WTC11 (cell line): Measurements from ENCODE around the gene WSCD1. TPM values are rescaled to one million over a fixed set of nuclear protein-coding genes. Genes with fewer than 3 reads are reported as not detected.

Source experiments
- ATAC-seq: fragments of 200-7000 bp; cut with Tn5 transposase; 2 replicates; pipeline ENCODE4 v1.10.0; 2021; ENCODE audit warnings: mild to moderate bottlenecking, moderate library complexity
- CTCF ChIA-PET: fragments of 300-600 bp; sonication (Branson Sonifier 250); formaldehyde crosslinking; loops from one replicate; lab custom pipeline; 2021; ENCODE audit warnings: antibody characterized with exemption; lab: Charles Lee
- POLR2A ChIA-PET: fragments of 350-600 bp; sonication (Branson Sonifier 250); formaldehyde crosslinking; loops from one replicate; lab custom pipeline; 2021; ENCODE audit warnings: antibody characterized with exemption; lab: Charles Lee
- DNase-seq: peaks from one replicate; pipeline ENCODE4 v3.0.0; 2021; ENCODE audit warnings: low spot score
- H3K27ac Mint-ChIP-seq: 2 replicates; pipeline ENCODE4 v1.8.0; 2021; ENCODE audit warnings: mixed read lengths
- H3K27me3 Mint-ChIP-seq: 2 replicates; pipeline ENCODE4 v1.8.0; 2021; ENCODE audit warnings: low read depth, mild to moderate bottlenecking, moderate library complexity, mixed read lengths
- H3K36me3 Mint-ChIP-seq: 2 replicates; pipeline ENCODE4 v1.8.0; 2021; ENCODE audit warnings: mixed read lengths
- H3K4me1 Mint-ChIP-seq: 2 replicates; pipeline ENCODE4 v1.8.0; 2022; ENCODE audit warnings: mixed read lengths
- H3K4me3 Mint-ChIP-seq: 2 replicates; pipeline ENCODE4 v1.8.0; 2021; ENCODE audit warnings: mild to moderate bottlenecking, moderate library complexity, mixed read lengths
- H3K9me3 Mint-ChIP-seq: 2 replicates; pipeline ENCODE4 v1.8.0; 2021; ENCODE audit warnings: mixed read lengths
- ARID4B ChIP-seq: sonication (generic); formaldehyde crosslinking; IDR thresholded peaks from 2 replicates; pipeline ENCODE4 v1.8.0; 2023; ENCODE audit warnings: missing genetic modification reagents, mild to moderate bottlenecking, borderline replicate concordance
- E2F4 ChIP-seq: sonication (generic); formaldehyde crosslinking; IDR thresholded peaks from 2 replicates; pipeline ENCODE4 v1.8.1; 2022; ENCODE audit warnings: low read depth, mild to moderate bottlenecking, moderate library complexity, missing genetic modification reagents, borderline replicate concordance
- ESRRA ChIP-seq: sonication (generic); formaldehyde crosslinking; IDR thresholded peaks from 2 replicates; pipeline ENCODE4 v1.8.1; 2022; ENCODE audit warnings: mild to moderate bottlenecking, missing genetic modification reagents, borderline replicate concordance
- FOXP4 ChIP-seq: sonication (generic); formaldehyde crosslinking; IDR thresholded peaks from 2 replicates; pipeline ENCODE4 v1.8.0; 2022; ENCODE audit warnings: mild to moderate bottlenecking, missing genetic modification reagents
- GTF2I ChIP-seq: fragments of 250-450 bp; sonication (Bioruptor Pico); conservative IDR thresholded peaks from 2 replicates; pipeline ENCODE4 v1.4.0; 2021; ENCODE audit warnings: mild to moderate bottlenecking
- MLX ChIP-seq: sonication (generic); formaldehyde crosslinking; IDR thresholded peaks from 2 replicates; pipeline ENCODE4 v1.8.1; 2023; ENCODE audit warnings: mild to moderate bottlenecking, missing genetic modification reagents, moderate library complexity
- PREB ChIP-seq: sonication (generic); formaldehyde crosslinking; IDR thresholded peaks from 2 replicates; pipeline ENCODE4 v1.8.1; 2022; ENCODE audit warnings: mild to moderate bottlenecking, missing genetic modification reagents, moderate library complexity, borderline replicate concordance
- STAT6 ChIP-seq: sonication (generic); formaldehyde crosslinking; conservative IDR thresholded peaks from 2 replicates; pipeline ENCODE4 v1.8.1; 2023; ENCODE audit warnings: mild to moderate bottlenecking, low read depth, missing genetic modification reagents, moderate library complexity
- TP53 ChIP-seq: sonication (generic); formaldehyde crosslinking; IDR thresholded peaks from 2 replicates; pipeline ENCODE4 v1.8.1; 2023; ENCODE audit warnings: mild to moderate bottlenecking, missing genetic modification reagents
- ZNF219 ChIP-seq: sonication (generic); formaldehyde crosslinking; IDR thresholded peaks from 2 replicates; pipeline ENCODE4 v1.8.0; 2023; ENCODE audit warnings: missing genetic modification reagents, mild to moderate bottlenecking, borderline replicate concordance
- ZNF263 ChIP-seq: sonication (generic); formaldehyde crosslinking; IDR thresholded peaks from 2 replicates; pipeline ENCODE4 v1.8.1; 2022; ENCODE audit warnings: low read depth, mild to moderate bottlenecking, moderate library complexity, missing genetic modification reagents
- ZNF425 ChIP-seq: fragments of 250-450 bp; sonication (Bioruptor Pico); conservative IDR thresholded peaks from 2 replicates; pipeline ENCODE4 v1.9.0; 2021; ENCODE audit warnings: mild to moderate bottlenecking
- total RNA-seq: library from RNA; stranded (reverse); gene quantifications from 3 replicates; pipeline ENCODE4 v1.2.3, GENCODE V29; 2021

The WSCD1 gene
- total RNA-seq, 1 experiment from 2014 or later = 57.5 TPM

GRCh38 chr17:6044261-6044660 is 25.9 kb upstream of the WSCD1 start (continued):
- no peak for TF ChIP-seq ARID4B
- TF ChIP-seq ZNF219 = no peak
- no peak for TF ChIP-seq ZNF425
- no peak for TF ChIP-seq MLX
- TF ChIP-seq, all 79 proteins: peak for 0

- ChIA-PET CTCF (interaction anchor here (1.0 to 1.1 kb wide), 2 partner anchors 252 to 459 kb away, joined by 4 read pairs; no protein-coding TSS in a partner anchor), POLR2A (no interaction called here)
- no peak for TF ChIP-seq ESRRA (CRISPR knock-in tag)
- Mint-ChIP-seq H3K27ac (no peak overlapping the region), H3K4me1 (no peaks in the 10 kb centered on the region), H3K36me3 (no peaks in the 10 kb centered on the region), H3K4me3 (no peak overlapping the region), H3K9me3 (no peaks in the 10 kb centered on the region), H3K27me3 (no peaks in the 10 kb centered on the region)
- ATAC-seq (no peak), DNase-seq (no peak)
Observed at GRCh38 chr17:6045621-6046357, 24.4 kb upstream of the WSCD1 start.

- H3K27me3 Mint-ChIP-seq = no peaks in the 10 kb centered on the region
- no peaks in the 10 kb centered on the region for H3K36me3 Mint-ChIP-seq
- H3K4me1 Mint-ChIP-seq = no peaks in the 10 kb centered on the region
- ATAC-seq (no peak; the same call in 1 of the 2 replicates), DNase-seq (no peak)
- CTCF ChIA-PET = interaction anchor here (1.0 to 1.1 kb wide), 2 partner anchors 253 to 459 kb away, joined by 4 read pairs; no protein-coding TSS in a partner anchor
- H3K9me3 Mint-ChIP-seq = no peaks in the 10 kb centered on the region
- POLR2A ChIA-PET = interaction anchor here (0.6 kb wide), 1 partner anchor 58 kb away, joined by 3 read pairs; no protein-coding TSS in a partner anchor
- H3K27ac Mint-ChIP-seq = no peak overlapping the region
- H3K4me3 Mint-ChIP-seq = no peak overlapping the region
- no peak for TF ChIP-seq TP53
- no peak for TF ChIP-seq FOXP4
- TF ChIP-seq ZNF263 (CRISPR knock-in tag) = no peak
- TF ChIP-seq PREB (CRISPR knock-in tag) = no peak
- no peak for TF ChIP-seq E2F4 (CRISPR knock-in tag)
- TF ChIP-seq GTF2I = no peak
- TF ChIP-seq STAT6 = no peak
Observed at GRCh38 chr17:6046431-6046830, 23.7 kb upstream of the WSCD1 start.
